WERI-Rb-1 (cell line): ENCODE data around the gene DISC1.
"Not testable (repeated sequence)": the region's sequence is repeated elsewhere in the genome, so short reads cannot be mapped to it uniquely, and the experiment has no call there.

Experiments
- DNase-seq: peaks from one replicate; pipeline ENCODE4 v3.0.0-alpha.2; 2020
- H3K27ac ChIP-seq: fragments of 250-450 bp; sonication (Bioruptor Pico); 2 replicates; pipeline ENCODE4 v1.5.1; 2020; ENCODE audit warnings: mild to moderate bottlenecking, moderate library complexity
- H3K27me3 ChIP-seq: fragments of 250-450 bp; sonication (Bioruptor Pico); 2 replicates; pipeline ENCODE4 v1.5.1; 2021; ENCODE audit warnings: mild to moderate bottlenecking, low read depth, moderate library complexity; ENCODE audit not compliant: insufficient read depth, severe bottlenecking
- H3K36me3 ChIP-seq: fragments of 250-450 bp; sonication (Bioruptor Pico); 2 replicates; pipeline ENCODE4 v1.5.1; 2020; ENCODE audit warnings: mild to moderate bottlenecking, moderate library complexity
- H3K4me3 ChIP-seq: 2 replicates; pipeline ENCODE4 v1.5.1; 2011; ENCODE audit warnings: low read depth, mild to moderate bottlenecking, control low read depth, low read length
- H3K9me3 ChIP-seq: fragments of 250-450 bp; sonication (Bioruptor Pico); 2 replicates; pipeline ENCODE4 v1.5.1; 2021; ENCODE audit warnings: mild to moderate bottlenecking, moderate library complexity; ENCODE audit not compliant: severe bottlenecking
- TF ChIP-seq, protein P1 (sequence below): IDR thresholded peaks from 2 replicates; pipeline ENCODE4 v1.5.1; 2011; ENCODE audit warnings: low read depth, mild to moderate bottlenecking, control low read depth, inconsistent platforms, low read length

DISC1 gene

DNA sequence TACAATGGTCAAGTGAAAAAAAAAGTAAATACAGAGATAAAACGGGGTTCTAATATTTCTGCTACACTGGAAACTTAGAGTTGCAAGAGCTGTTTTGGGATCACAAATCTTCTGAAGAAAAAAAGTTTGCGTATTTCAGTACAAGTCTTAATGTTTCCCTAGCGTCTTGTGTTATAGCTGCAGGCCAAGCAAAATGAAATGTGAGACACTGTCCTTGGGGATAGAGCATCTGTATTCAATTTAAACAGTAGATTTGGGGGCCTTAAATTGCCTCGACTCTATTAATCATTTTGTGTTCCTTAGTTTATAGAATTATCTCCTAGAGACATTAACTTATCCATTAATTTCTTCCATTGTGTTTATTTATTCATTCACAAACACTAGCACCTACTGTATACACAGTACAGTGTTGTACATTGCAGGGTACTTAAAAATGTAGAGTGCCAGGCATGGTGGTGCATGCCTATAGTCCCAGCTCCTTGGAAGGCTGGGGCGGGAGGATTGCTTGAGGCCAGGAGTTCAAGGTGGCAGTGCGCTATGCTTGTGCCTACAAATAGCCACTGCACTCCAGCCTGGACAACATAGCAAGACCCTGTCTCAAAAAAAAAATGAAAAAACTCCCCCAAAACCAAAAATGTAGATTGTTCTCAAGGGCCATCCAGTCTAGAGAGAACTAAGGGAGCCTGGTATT is 7.9 kb downstream of the DISC1 start:
- no peak overlapping the region for H3K4me3 ChIP-seq
- TF ChIP-seq, protein P1, sequence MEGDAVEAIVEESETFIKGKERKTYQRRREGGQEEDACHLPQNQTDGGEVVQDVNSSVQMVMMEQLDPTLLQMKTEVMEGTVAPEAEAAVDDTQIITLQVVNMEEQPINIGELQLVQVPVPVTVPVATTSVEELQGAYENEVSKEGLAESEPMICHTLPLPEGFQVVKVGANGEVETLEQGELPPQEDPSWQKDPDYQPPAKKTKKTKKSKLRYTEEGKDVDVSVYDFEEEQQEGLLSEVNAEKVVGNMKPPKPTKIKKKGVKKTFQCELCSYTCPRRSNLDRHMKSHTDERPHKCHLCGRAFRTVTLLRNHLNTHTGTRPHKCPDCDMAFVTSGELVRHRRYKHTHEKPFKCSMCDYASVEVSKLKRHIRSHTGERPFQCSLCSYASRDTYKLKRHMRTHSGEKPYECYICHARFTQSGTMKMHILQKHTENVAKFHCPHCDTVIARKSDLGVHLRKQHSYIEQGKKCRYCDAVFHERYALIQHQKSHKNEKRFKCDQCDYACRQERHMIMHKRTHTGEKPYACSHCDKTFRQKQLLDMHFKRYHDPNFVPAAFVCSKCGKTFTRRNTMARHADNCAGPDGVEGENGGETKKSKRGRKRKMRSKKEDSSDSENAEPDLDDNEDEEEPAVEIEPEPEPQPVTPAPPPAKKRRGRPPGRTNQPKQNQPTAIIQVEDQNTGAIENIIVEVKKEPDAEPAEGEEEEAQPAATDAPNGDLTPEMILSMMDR = no peak
- H3K27me3 ChIP-seq = no peaks in the 10 kb centered on the region
- H3K9me3 ChIP-seq = peaks cover 3% of the 10 kb centered on the region
- no peak overlapping the region for H3K27ac ChIP-seq
- DNase-seq = no peak
- H3K36me3 ChIP-seq = no peaks in the 10 kb centered on the region

GRCh38 chr1:231636157-231636556 is 9.6 kb downstream of the DISC1 start:
- Histone ChIP-seq H3K27ac (no peak overlapping the region), H3K4me3 (no peak overlapping the region), H3K9me3 (peaks cover 3% of the 10 kb centered on the region), H3K27me3 (no peaks in the 10 kb centered on the region), H3K36me3 (no peaks in the 10 kb centered on the region)
- TF ChIP-seq, protein P1 = no peak
- peak; percentile 83 for DNase-seq

DNA sequence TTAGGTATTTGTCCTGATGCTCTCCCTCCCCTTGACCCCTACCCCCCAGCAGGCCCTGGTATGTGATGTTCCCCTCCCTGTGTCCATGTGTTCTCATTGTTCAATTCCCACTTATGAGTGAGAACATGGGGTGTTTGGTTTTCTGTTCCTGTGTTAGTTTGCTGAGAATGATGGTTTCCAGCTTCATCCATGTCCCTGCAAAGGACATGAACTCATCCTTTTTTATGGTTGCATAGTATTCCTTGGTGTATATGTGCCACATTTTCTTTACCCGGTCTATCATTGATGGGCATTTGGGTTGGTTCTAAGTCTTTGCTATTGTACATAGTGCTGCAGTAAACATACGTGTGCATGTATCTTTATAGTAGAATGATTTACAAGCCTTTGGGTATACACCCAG is 10.3 kb downstream of the DISC1 start:
- H3K27ac ChIP-seq, H3K9me3 ChIP-seq, H3K36me3 ChIP-seq, H3K4me3 ChIP-seq, H3K27me3 ChIP-seq, DNase-seq: not testable (repeated sequence)

GRCh38 chr1:231638647-231639046 is 12.1 kb downstream of the DISC1 start:
- Histone ChIP-seq H3K36me3 (no peaks in the 10 kb centered on the region), H3K27ac (no peak overlapping the region), H3K9me3 (peaks cover 3% of the 10 kb centered on the region), H3K4me3 (no peak overlapping the region), H3K27me3 (no peaks in the 10 kb centered on the region)
- no peak for DNase-seq
- TF ChIP-seq, protein P1 = no peak

- Histone ChIP-seq H3K27me3 (no peaks in the 10 kb centered on the region), H3K36me3 (no peaks in the 10 kb centered on the region), H3K27ac (no peak overlapping the region), H3K9me3 (peaks cover 3% of the 10 kb centered on the region), H3K4me3 (no peak overlapping the region)
- peak; percentile 64 for DNase-seq
- TF ChIP-seq, protein P1 = no peak
Measured at GRCh38 chr1:231639819-231640218, 13.2 kb downstream of the DISC1 start.

GRCh38 chr1:231641444-231641843 is 14.9 kb downstream of the DISC1 start:
- not testable (repeated sequence) for H3K9me3 ChIP-seq, DNase-seq, H3K4me3 ChIP-seq

GRCh38 chr1:231642061-231642460 is 15.5 kb downstream of the DISC1 start:
- H3K9me3 ChIP-seq, H3K27me3 ChIP-seq, H3K4me3 ChIP-seq, DNase-seq, H3K27ac ChIP-seq, H3K36me3 ChIP-seq: not testable (repeated sequence)

More at GRCh38 chr1:231641444-231641843, 14.9 kb downstream of the DISC1 start:
- H3K36me3 ChIP-seq, H3K27ac ChIP-seq, H3K27me3 ChIP-seq: not testable (repeated sequence)
